H1 (cell line): Measurements from ENCODE around the gene EFHC1. TPM values are rescaled to one million over a fixed set of nuclear protein-coding genes. Genes with fewer than 3 reads are reported as not detected.
A peak's percentile ranks its signal among the peaks of the same experiment; 100 is the strongest.

Source experiments
- CTCF ChIA-PET: fragments of 300-600 bp; sonication (Branson Sonifier 250); formaldehyde crosslinking; loops from one replicate; lab custom pipeline; 2021; ENCODE audit not compliant: partially characterized antibody; lab: Charles Lee
- POLR2A ChIA-PET: fragments of 300-600 bp; sonication (Branson Sonifier 250); formaldehyde crosslinking; loops from one replicate; lab custom pipeline; 2021; ENCODE audit warnings: inconsistent platforms; ENCODE audit not compliant: partially characterized antibody; lab: Charles Lee
- DNase-seq, 2 experiments: peaks; one replicate each; pipeline versions ENCODE4 v3.0.0 to v3.0.0-alpha.2; 2010 to 2022; ENCODE audit warnings: low spot score in 2 of 2, low read depth in 1 of 2, mixed read lengths in 1 of 2
- FAIRE-seq: peaks from 2 replicates; lab custom pipeline; 2011; peaks lifted over from hg19 to GRCh38; lab: Jason Lieb, UNC
- H2AFZ ChIP-seq: 2 replicates; pipeline ENCODE4 v1.8.1; 2012; ENCODE audit warnings: low read length, inconsistent platforms
- H2AK5ac ChIP-seq: 2 replicates; pipeline ENCODE4 v1.6.1; 2013; ENCODE audit warnings: low read depth, low read length
- H2BK120ac ChIP-seq: replicated peaks from 2 replicates; pipeline ENCODE3; 2013; ENCODE audit warnings: low read depth, low read length, inconsistent platforms
- H2BK12ac ChIP-seq: 2 replicates; pipeline ENCODE4 v1.6.1; 2013; ENCODE audit warnings: low read depth, low read length
- H2BK15ac ChIP-seq: 2 replicates; pipeline ENCODE4 v1.6.1; 2013; ENCODE audit warnings: low read length
- H2BK20ac ChIP-seq: 2 replicates; pipeline ENCODE4 v1.6.1; 2013; ENCODE audit warnings: low read length
- H2BK5ac ChIP-seq: 2 replicates; pipeline ENCODE4 v1.6.1; 2013; ENCODE audit warnings: low read depth, low read length
- H3K14ac ChIP-seq: 2 replicates; pipeline ENCODE4 v1.6.1; 2013; ENCODE audit warnings: inconsistent platforms; ENCODE audit not compliant: insufficient read length
- H3K18ac ChIP-seq: 2 replicates; pipeline ENCODE4 v1.6.1; 2013; ENCODE audit warnings: low read length; ENCODE audit errors: extremely low read depth
- H3K23ac ChIP-seq: 2 replicates; pipeline ENCODE4 v1.6.1; 2013; ENCODE audit warnings: inconsistent platforms; ENCODE audit not compliant: insufficient read length
- H3K23me2 ChIP-seq: 2 replicates; pipeline ENCODE4 v1.6.1; 2013; ENCODE audit warnings: low read depth, low read length
- H3K27ac ChIP-seq: 2 replicates; pipeline ENCODE4 v1.6.1; 2011; ENCODE audit warnings: low read depth, low read length, inconsistent platforms
- H3K27me3 ChIP-seq, 4 experiments: replicated peaks in 1 of 4; 1 replicate in 1 of 4; 2 replicates in 3 of 4; pipeline versions ENCODE4 v1.6.1 to v1.8.1; 2011 to 2013; ENCODE audit warnings: low read length in 3 of 4, mild to moderate bottlenecking in 3 of 4, inconsistent platforms in 2 of 4, mixed read lengths in 2 of 4, moderate library complexity in 1 of 4; ENCODE audit not compliant: control insufficient read depth in 3 of 4, insufficient read depth in 3 of 4; ENCODE audit errors: extremely low read depth in 1 of 4
- H3K36me3 ChIP-seq, 4 experiments: 2 replicates each; pipeline versions ENCODE4 v1.6.1 to v1.8.1; 2011 to 2013; ENCODE audit warnings: mild to moderate bottlenecking in 4 of 4, low read length in 3 of 4, moderate library complexity in 2 of 4, control low read depth in 1 of 4, inconsistent platforms in 1 of 4; ENCODE audit not compliant: insufficient read depth in 4 of 4, control insufficient read depth in 2 of 4
- H3K4ac ChIP-seq: replicated peaks from 2 replicates; pipeline ENCODE3; 2013; ENCODE audit warnings: low read length, low read depth, mixed read lengths, inconsistent platforms; ENCODE audit not compliant: insufficient read length
- H3K4me1 ChIP-seq, 4 experiments: replicated peaks in 1 of 4; 1 replicate in 1 of 4; 2 replicates in 3 of 4; pipeline versions ENCODE4 v1.6.1 to v1.8.1; 2011 to 2013; ENCODE audit warnings: low read length in 3 of 4, inconsistent platforms in 2 of 4, mixed read lengths in 1 of 4; ENCODE audit not compliant: insufficient read depth in 4 of 4, control insufficient read depth in 3 of 4
- H3K4me2 ChIP-seq, 2 experiments: 2 replicates each; pipeline versions ENCODE4 v1.6.1 to v1.8.1; 2011 to 2013; ENCODE audit warnings: low read depth in 2 of 2, low read length in 2 of 2, control low read depth in 1 of 2, inconsistent platforms in 1 of 2, mild to moderate bottlenecking in 1 of 2; ENCODE audit not compliant: insufficient read depth in 1 of 2
- H3K4me3 ChIP-seq, 4 experiments: fragments of 200-600, 300-600 bp in 1 of 4; sonication (generic), shearing (Covaris generic), sonication (Bioruptor Twin) in 1 of 4; 2 replicates each; pipeline versions ENCODE4 v1.5.1 to v1.8.1; 2011 to 2016; ENCODE audit warnings: low read length in 4 of 4, low read depth in 3 of 4, control low read depth in 2 of 4, inconsistent platforms in 2 of 4, mild to moderate bottlenecking in 2 of 4, mixed read lengths in 1 of 4, moderate library complexity in 1 of 4; ENCODE audit not compliant: insufficient read depth in 2 of 4; ENCODE audit errors: extremely low read depth in 1 of 4
- H3K56ac ChIP-seq: replicated peaks from 2 replicates; pipeline ENCODE3; 2013; ENCODE audit warnings: low read depth, mild to moderate bottlenecking, mixed read lengths, low read length, inconsistent platforms; ENCODE audit not compliant: insufficient read length
- H3K79me1 ChIP-seq: 2 replicates; pipeline ENCODE4 v1.6.1; 2013; ENCODE audit warnings: low read depth, low read length, control low read depth
- H3K79me2 ChIP-seq, 2 experiments: 2 replicates each; pipeline versions ENCODE4 v1.6.1 to v1.8.1; 2012 to 2013; ENCODE audit warnings: low read length in 2 of 2, mild to moderate bottlenecking in 2 of 2, inconsistent platforms in 1 of 2; ENCODE audit not compliant: insufficient read depth in 2 of 2, control insufficient read depth in 1 of 2
- H3K9ac ChIP-seq, 4 experiments: replicated peaks in 1 of 4; 1 replicate in 1 of 4; 2 replicates in 3 of 4; pipeline versions ENCODE4 v1.6.1 to v1.8.1; 2011 to 2013; ENCODE audit warnings: low read depth in 3 of 4, low read length in 3 of 4, control low read depth in 2 of 4, mild to moderate bottlenecking in 2 of 4, moderate library complexity in 2 of 4, inconsistent platforms in 1 of 4; ENCODE audit errors: extremely low read depth in 1 of 4
- H3K9me3 ChIP-seq, 2 experiments: 2 replicates each; pipeline versions ENCODE4 v1.6.1 to v1.8.1; 2012 to 2013; ENCODE audit warnings: mild to moderate bottlenecking in 2 of 2, moderate library complexity in 2 of 2, control low read depth in 1 of 2, inconsistent platforms in 1 of 2, low read depth in 1 of 2, low read length in 1 of 2, mixed read lengths in 1 of 2; ENCODE audit not compliant: insufficient read depth in 2 of 2
- H4K20me1 ChIP-seq, 2 experiments: replicated peaks in 1 of 2; 2 replicates each; pipeline versions ENCODE3 to v1.8.1; 2011 to 2013; ENCODE audit warnings: inconsistent platforms in 2 of 2, low read length in 2 of 2, mild to moderate bottlenecking in 1 of 2; ENCODE audit not compliant: insufficient read depth in 2 of 2, control insufficient read depth in 1 of 2
- H4K5ac ChIP-seq: 2 replicates; pipeline ENCODE4 v1.6.1; 2013; ENCODE audit warnings: low read length, low read depth, mixed read lengths, inconsistent platforms; ENCODE audit not compliant: insufficient read length
- H4K8ac ChIP-seq: 2 replicates; pipeline ENCODE4 v1.8.0; 2013; ENCODE audit warnings: mild to moderate bottlenecking, moderate library complexity, low read length, inconsistent platforms; ENCODE audit not compliant: insufficient read depth; ENCODE audit errors: extremely low read depth
- H4K91ac ChIP-seq: replicated peaks from 2 replicates; pipeline ENCODE3; 2013; ENCODE audit warnings: low read length, mixed read lengths, inconsistent platforms; ENCODE audit not compliant: insufficient read length
- PHF8 ChIP-seq: fragments of 200-600 bp; sonication (generic); conservative IDR thresholded peaks from 2 replicates; pipeline ENCODE4 v1.7.1; 2012; ENCODE audit warnings: low read depth, mild to moderate bottlenecking, inconsistent platforms, low read length, moderate library complexity
- POLR2AphosphoS5 ChIP-seq: IDR thresholded peaks from 2 replicates; pipeline ENCODE4 v1.6.1; 2011; ENCODE audit warnings: low read depth, low read length
- SP1 ChIP-seq: IDR thresholded peaks from 2 replicates; pipeline ENCODE4 v1.6.1; 2011; ENCODE audit warnings: low read depth, low read length
- WGBS, 2 experiments: shearing (Covaris generic) in 1 of 2; methylation state at CpG; one replicate each; pipeline versions ENCODE4 v1.1.6 to v1.1.7; 2013 to 2015; ENCODE audit warnings: low lambda C conversion rate in 2 of 2, mixed read lengths in 2 of 2, inconsistent platforms in 1 of 2, low coverage in 1 of 2, missing lambda C conversion rate in 1 of 2; ENCODE audit not compliant: insufficient replicate concordance in 2 of 2, insufficient coverage in 1 of 2, insufficient read length in 1 of 2; ENCODE audit errors: extremely low coverage in 1 of 2, missing lambda C conversion rate in 1 of 2; 5-methylcytosine and 5-hydroxymethylcytosine counted together
- polyA plus RNA-seq, 7 experiments: library from polyadenylated mRNA; depleted of rRNA in 3 of 7; stranded (reverse) in 5 of 7; unstranded in 2 of 7; fragments of >200 nt in 5 of 7; fragments of 200-250 nt in 2 of 7; gene quantifications; 1 replicate in 5 of 7; 2 replicates in 1 of 7; 4 replicates in 1 of 7; pipeline versions ENCODE4 v1.2.1 to v1.2.3, GENCODE V29; 2011 to 2013; ENCODE audit warnings: missing spikeins in 2 of 7, mixed read lengths in 2 of 7
- total RNA-seq: library from RNA; stranded (reverse); fragmentation: NEBNext Ultra II Directional; extraction: Animal tissue kit (Norgen Biotek cat#: 25700); gene quantifications from 2 replicates; pipeline ENCODE4 v1.2.1, GENCODE V29; 2021

Gene EFHC1
- total and polyA plus RNA-seq, 2 of the 8 experiments (the other 6 are each of a cell fraction or from before 2014, with no cell fraction given) = 10.5 to 16.4 TPM

DNA sequence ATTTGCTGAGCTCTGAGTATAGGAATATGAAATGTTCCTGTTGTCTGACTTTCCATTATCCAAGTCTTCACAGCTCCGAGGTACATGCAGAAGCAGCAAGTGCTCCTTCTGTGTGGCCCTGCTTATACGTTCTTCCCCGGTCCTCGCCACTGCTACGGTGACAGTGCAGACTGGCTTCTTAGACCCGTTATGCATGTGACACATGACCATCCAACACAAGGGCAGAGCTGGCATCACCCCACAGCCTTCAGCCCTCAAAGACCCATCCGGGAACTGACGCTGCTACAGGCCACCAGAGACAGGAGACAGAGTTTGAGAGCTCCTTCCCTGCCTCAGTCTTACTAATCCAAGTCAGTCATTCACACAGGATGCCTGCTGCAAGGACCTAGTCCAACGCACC lies 86.3 kb downstream of the EFHC1 start:
- WGBS, 2 experiments = 88% methylated on average over 9 of the region's 9 CpGs; no CpG with 5 or more reads in 1 of the 2 experiments
- Histone ChIP-seq H4K5ac (no peak overlapping the region), H3K4me1 (peaks cover 0 to 10% (median 5%) of the 10 kb centered on the region in 4 experiments; a peak in 5 of 7 replicates), H3K9ac (no peak overlapping the region), H3K14ac (no peak overlapping the region), H4K8ac (no peak overlapping the region), H3K56ac (no peak overlapping the region), H3K27ac (no peak overlapping the region), H4K91ac (no peak overlapping the region), H3K9me3 (no peaks in the 10 kb centered on the region), H2BK5ac (peak overlapping the region; percentile 28; the same call in 1 of the 2 replicates), H3K23me2 (no peaks in the 10 kb centered on the region), H3K79me2 (no peaks in the 10 kb centered on the region), H4K20me1 (no peaks in the 10 kb centered on the region), H3K79me1 (no peaks in the 10 kb centered on the region), H3K27me3 (no peaks in the 10 kb centered on the region), H2BK20ac (no peak overlapping the region), H2AFZ (no peak overlapping the region), H3K18ac (no peak overlapping the region), H3K23ac (no peak overlapping the region), H3K36me3 (peaks cover 0 to 31% (median 5%) of the 10 kb centered on the region in 4 experiments; a peak in 5 of 8 replicates), H3K4me2 (no peak overlapping the region), H2BK15ac (no peak overlapping the region), H2BK120ac (no peak overlapping the region), H3K4ac (no peak overlapping the region), H2AK5ac (no peak overlapping the region), H3K4me3 (no peak overlapping the region), H2BK12ac (no peak overlapping the region)
- no peak for DNase-seq
- no peak for TF ChIP-seq POLR2AphosphoS5
- TF ChIP-seq SP1 = no peak
- no peak for TF ChIP-seq PHF8
- FAIRE-seq = no peak
- ChIA-PET POLR2A (interaction anchor here (0.9 kb wide), 1 partner anchor 37 kb away, joined by 3 read pairs; no protein-coding TSS in a partner anchor), CTCF (interaction anchor here (0.6 to 2.2 kb wide), 20 partner anchors 10 to 197 kb away, joined by 3 to 9 read pairs (median 4); partner anchors contain the start of gene EFHC1)
